Epithelial cell of proximal tubule (primary cell): Measurements from ENCODE around the gene RPUSD4. TPM values are rescaled to one million over a fixed set of nuclear protein-coding genes. Genes with fewer than 3 reads are reported as not detected.

Source experiments
- DNase-seq: peaks from one replicate; pipeline ENCODE4 v3.0.0-alpha.2; 2011; ENCODE audit warnings: low read depth
- H3K4me3 ChIP-seq: 2 replicates; pipeline ENCODE4 v1.5.1; 2011; ENCODE audit warnings: low read depth, mild to moderate bottlenecking, low read length
- CTCF ChIP-seq: conservative IDR thresholded peaks from 2 replicates; pipeline ENCODE4 v1.5.1; 2012; ENCODE audit warnings: low read depth, mild to moderate bottlenecking, low read length
- total RNA-seq: library from RNA; depleted of rRNA; stranded (reverse); fragments of >200 nt; gene quantifications from 2 replicates; pipeline ENCODE4 v1.2.3, GENCODE V29; 2015

The RPUSD4 gene
- total RNA-seq, 1 donor from 2014 or later: 18.2 TPM

GRCh38 chr11:126158054-126158791 lies 53.2 kb downstream of the RPUSD4 start:
- TF ChIP-seq CTCF: no peak
- no peak for DNase-seq
- H3K4me3 ChIP-seq: no peak overlapping the region

DNA sequence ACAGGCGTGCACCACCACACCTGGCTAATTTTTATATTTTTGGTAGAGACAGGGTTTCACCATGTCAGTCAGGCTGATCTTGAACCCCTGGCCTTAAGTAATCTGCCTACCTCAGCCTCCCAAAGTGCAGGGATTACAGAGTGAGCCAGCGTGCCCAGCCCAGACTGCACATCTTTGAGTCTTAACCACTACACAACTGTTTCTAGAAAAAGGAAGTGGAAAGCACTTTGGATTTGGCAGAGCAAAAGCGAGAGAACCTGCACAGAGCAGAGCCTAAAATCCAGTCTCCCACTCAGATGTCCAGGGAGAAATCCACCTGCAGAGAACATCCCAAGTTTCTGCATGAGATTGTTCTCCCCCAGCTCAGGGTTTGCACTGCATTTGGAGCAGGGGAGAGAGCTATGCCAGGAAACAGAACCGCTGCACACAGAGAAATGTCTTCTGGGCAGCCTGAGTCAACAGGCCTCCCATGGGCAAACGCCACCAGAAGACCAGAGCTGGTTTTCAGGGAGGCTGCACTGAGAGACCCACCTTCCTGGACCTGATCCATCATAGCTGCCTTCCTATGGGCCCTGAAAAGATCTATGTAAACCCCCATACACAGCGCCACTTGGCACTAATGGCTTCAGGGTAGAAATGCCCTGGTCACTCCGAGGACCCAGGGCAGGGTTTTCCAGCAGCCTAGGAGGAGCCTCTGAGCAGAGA lies 54.0 kb downstream of the RPUSD4 start:
- no peak overlapping the region for H3K4me3 ChIP-seq
- no peak for DNase-seq
- no peak for TF ChIP-seq CTCF

DNA sequence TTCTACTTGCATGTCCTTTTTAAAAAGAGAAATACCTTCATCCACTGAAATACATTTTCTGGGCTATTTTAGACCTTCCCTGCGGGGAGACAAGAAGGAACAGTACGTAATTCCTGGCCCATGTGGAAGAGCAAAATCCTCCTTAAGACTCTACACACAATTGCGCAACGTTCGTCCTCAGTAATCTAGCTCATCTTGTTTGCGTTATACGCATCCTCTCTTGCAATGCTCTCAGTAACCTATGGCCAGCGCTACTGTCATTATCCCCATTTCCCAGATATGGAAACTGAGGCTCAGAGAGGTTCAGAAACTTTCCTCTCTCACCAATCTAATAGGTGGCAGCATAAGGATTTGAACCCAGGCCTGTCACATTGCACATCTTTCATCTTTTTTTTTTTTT lies 54.6 kb downstream of the RPUSD4 start:
- no peak for DNase-seq
- no peak overlapping the region for H3K4me3 ChIP-seq
- no peak for TF ChIP-seq CTCF

DNA sequence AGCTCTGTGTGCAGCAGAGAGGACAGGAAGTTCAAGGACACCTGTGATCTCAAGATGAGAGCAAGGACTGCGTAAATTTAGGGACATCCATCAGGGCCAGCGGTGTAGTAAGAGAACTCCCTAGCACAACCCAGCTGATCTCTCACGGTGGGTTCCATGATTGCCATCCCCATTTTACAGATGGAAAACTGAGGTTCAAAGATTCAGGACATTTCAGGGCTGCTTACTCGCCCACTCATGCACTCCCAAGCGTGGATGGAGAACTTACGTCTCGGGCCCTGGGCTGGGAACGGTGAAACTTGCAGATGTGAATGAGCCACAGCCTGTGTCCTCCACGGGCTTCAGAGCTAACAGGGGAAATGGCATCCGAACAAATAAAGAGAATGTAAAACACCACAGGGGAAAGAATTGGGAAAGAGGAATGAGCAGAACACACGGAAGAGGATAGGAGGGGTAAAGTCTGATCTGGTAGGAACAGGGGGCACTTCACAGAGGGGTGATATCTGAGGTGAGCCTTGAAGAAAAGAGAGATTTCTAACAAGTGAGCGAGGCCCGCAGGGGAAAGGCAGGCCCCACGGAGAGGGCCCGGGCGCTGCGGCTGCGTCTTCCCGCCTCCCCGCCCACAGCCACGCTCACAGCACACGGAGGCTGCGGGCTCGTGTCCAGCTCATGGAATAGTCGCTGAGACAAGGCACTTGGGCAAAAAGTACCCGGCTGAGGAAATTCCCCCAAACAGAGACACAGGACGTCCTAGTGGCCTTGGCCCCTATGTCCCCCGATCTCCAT lies 55.9 kb downstream of the RPUSD4 start:
- DNase-seq: no peak
- TF ChIP-seq CTCF: no peak

DNA sequence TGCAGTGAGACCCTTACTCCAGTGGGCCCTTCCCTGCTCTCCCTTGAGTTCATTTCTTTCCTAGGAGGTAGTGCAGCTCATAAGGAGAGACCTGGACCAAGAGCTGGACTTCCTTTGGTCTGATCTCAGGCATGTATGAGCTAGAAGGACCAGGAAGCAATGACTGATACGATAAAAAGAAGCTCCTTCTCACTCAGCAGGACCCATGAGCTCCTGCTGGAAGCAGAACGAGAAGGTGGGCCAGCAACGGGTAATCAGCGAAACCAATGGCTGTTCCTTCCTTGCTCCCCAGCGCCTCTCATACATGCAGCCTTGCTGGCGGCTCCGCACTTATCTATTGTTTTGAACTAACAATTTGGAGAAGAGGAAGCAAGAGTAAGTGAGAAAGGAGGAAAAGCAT lies 56.8 kb downstream of the RPUSD4 start:
- DNase-seq: no peak
- no peak overlapping the region for H3K4me3 ChIP-seq
- no peak for TF ChIP-seq CTCF

More for the DNA sequence above, 55.9 kb downstream of the RPUSD4 start:
- H3K4me3 ChIP-seq: no peak overlapping the region

DNA sequence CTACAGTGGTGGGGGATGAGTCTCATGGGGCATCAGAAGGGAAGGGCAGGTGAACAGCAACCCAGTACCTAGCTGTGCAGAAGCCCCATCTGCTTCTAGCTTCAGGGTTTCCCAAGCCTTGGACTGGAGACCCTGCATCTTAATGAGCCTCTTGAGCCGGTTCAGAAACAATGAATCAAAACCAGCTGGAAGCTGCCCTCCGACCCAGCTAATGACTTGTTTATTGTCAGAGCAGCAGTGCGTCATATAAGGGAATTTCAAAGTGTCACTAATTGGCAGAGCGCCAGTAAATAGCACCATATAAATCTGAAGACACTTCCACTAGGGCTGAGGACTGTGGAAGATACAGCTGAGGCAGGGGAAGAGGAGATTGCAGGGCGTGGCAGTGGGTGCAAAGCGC lies 57.5 kb downstream of the RPUSD4 start:
- peak; percentile 66 for DNase-seq

More for the DNA sequence above, 57.5 kb downstream of the RPUSD4 start:
- H3K4me3 ChIP-seq: no peak overlapping the region
- TF ChIP-seq CTCF: no peak
